A673 (cell line): ENCODE results near the gene FBXO48. TPM values are rescaled to one million over a fixed set of nuclear protein-coding genes. Genes with fewer than 3 reads are reported as not detected.

Experiments
- BruUV-seq: library from RNA; stranded (reverse); fragments of 400-500 nt; replicated peaks from 2 replicates; lab custom pipeline; 2021; lab: Mats Ljungman, UMichigan
- CTCF ChIA-PET: fragments of 300-600 bp; sonication (Branson Sonifier 250); formaldehyde crosslinking; loops from one replicate; lab custom pipeline; 2022; ENCODE audit warnings: antibody characterized with exemption; lab: Charles Lee
- POLR2A ChIA-PET: fragments of 300-600 bp; sonication (Branson Sonifier 250); formaldehyde crosslinking; loops from one replicate; lab custom pipeline; 2022; ENCODE audit warnings: antibody characterized with exemption; ENCODE audit not compliant: low non-redundant PET; lab: Charles Lee
- DNase-seq: peaks from one replicate; pipeline ENCODE4 v3.0.0-alpha.2; 2015; ENCODE audit warnings: low spot score
- H3K27ac ChIP-seq: fragments of 200-600 bp; sonication (generic); 2 replicates; pipeline ENCODE4 v1.5.1; 2016; ENCODE audit warnings: mixed run types, low read depth, mild to moderate bottlenecking, mixed read lengths, antibody characterized with exemption, low read length; ENCODE audit not compliant: poor library complexity, severe bottlenecking
- H3K27me3 ChIP-seq: fragments of 200-600 bp; sonication (generic); replicated peaks from 2 replicates; pipeline ENCODE4 v1.6.1; 2017; ENCODE audit warnings: mixed run types, low read depth, mild to moderate bottlenecking, mixed read lengths, antibody characterized with exemption, low read length; ENCODE audit not compliant: insufficient read depth, poor library complexity
- H3K36me3 ChIP-seq: fragments of 200-600 bp; sonication (generic); 2 replicates; pipeline ENCODE4 v1.6.1; 2016; ENCODE audit warnings: mixed run types, mild to moderate bottlenecking, mixed read lengths, antibody characterized with exemption, low read length; ENCODE audit not compliant: insufficient read depth, poor library complexity, severe bottlenecking
- H3K4me1 ChIP-seq: fragments of 200-600 bp; sonication (generic); 2 replicates; pipeline ENCODE4 v1.6.1; 2017; ENCODE audit warnings: mixed run types, mild to moderate bottlenecking, mixed read lengths, antibody characterized with exemption, low read length; ENCODE audit not compliant: insufficient read depth, poor library complexity, severe bottlenecking
- H3K4me3 ChIP-seq: fragments of 200-600 bp; sonication (generic); 2 replicates; pipeline ENCODE4 v1.5.1; 2016; ENCODE audit warnings: low read depth, mixed run types, mild to moderate bottlenecking, mixed read lengths, low read length; ENCODE audit not compliant: poor library complexity, severe bottlenecking
- H3K9me3 ChIP-seq: fragments of 200-600 bp; sonication (generic); 2 replicates; pipeline ENCODE4 v1.6.1; 2016; ENCODE audit warnings: mixed run types, low read depth, mild to moderate bottlenecking, mixed read lengths, antibody characterized with exemption, low read length; ENCODE audit not compliant: poor library complexity, severe bottlenecking
- CTCF ChIP-seq: fragments of 300-800, 200-600 bp; sonication (generic); conservative IDR thresholded peaks from 2 replicates; pipeline ENCODE4 v1.5.1; 2017; ENCODE audit warnings: low read depth, mild to moderate bottlenecking, antibody characterized with exemption, low read length, moderate library complexity, mixed read lengths
- EZH2 ChIP-seq: fragments of 200-600 bp; sonication (generic); IDR thresholded peaks from 2 replicates; pipeline ENCODE4 v1.6.1; 2017; ENCODE audit warnings: borderline replicate concordance, low read depth, mild to moderate bottlenecking, mixed read lengths, antibody characterized with exemption, low read length; ENCODE audit not compliant: poor library complexity, severe bottlenecking
- intact Hi-C: fragments of 100-400 bp; cut with micrococcal nuclease; formaldehyde crosslinking; loops from one replicate; pipeline ENCODE4 v1.10.0; 2022; ENCODE audit not compliant: unreplicated experiment
- total RNA-seq: library from RNA; stranded (reverse); gene quantifications from 2 replicates; pipeline ENCODE4 v1.2.3, GENCODE V29; 2021

Gene FBXO48
- total RNA-seq, 1 experiment from 2014 or later: 2.0 TPM

GRCh38 chr2:68436270-68436669, 30.8 kb downstream of the FBXO48 start:
- intact Hi-C loops: no loop called here
- no peaks in the 10 kb centered on the region for H3K36me3 ChIP-seq
- no peaks in the 10 kb centered on the region for H3K4me1 ChIP-seq
- POLR2A ChIA-PET: interaction anchor here (0.6 kb wide), 1 partner anchor 1213 kb away, joined by 3 read pairs; no protein-coding TSS in a partner anchor
- H3K27me3 ChIP-seq: no peaks in the 10 kb centered on the region
- no TSS peak for BruUV-seq
- DNase-seq: no peak
- H3K4me3 ChIP-seq: no peak overlapping the region
- no peak overlapping the region for H3K27ac ChIP-seq
- CTCF ChIA-PET: interaction anchor here (0.5 kb wide), 1 partner anchor 986 kb away, joined by 7 read pairs; no protein-coding TSS in a partner anchor
- TF ChIP-seq CTCF: no peak
- no peak for TF ChIP-seq EZH2
- no peaks in the 10 kb centered on the region for H3K9me3 ChIP-seq

GRCh38 chr2:68435615-68436014, 31.5 kb downstream of the FBXO48 start:
- TF ChIP-seq EZH2: no peak
- intact Hi-C loops: no loop called here
- H3K27ac ChIP-seq: no peak overlapping the region
- H3K4me1 ChIP-seq: no peaks in the 10 kb centered on the region
- POLR2A ChIA-PET: interaction anchor here (0.6 kb wide), 1 partner anchor 1214 kb away, joined by 3 read pairs; no protein-coding TSS in a partner anchor
- H3K36me3 ChIP-seq: no peaks in the 10 kb centered on the region
- DNase-seq: no peak
- CTCF ChIA-PET: no interaction called here
- no TSS peak for BruUV-seq
- no peaks in the 10 kb centered on the region for H3K9me3 ChIP-seq
- H3K4me3 ChIP-seq: no peak overlapping the region
- no peaks in the 10 kb centered on the region for H3K27me3 ChIP-seq

DNA sequence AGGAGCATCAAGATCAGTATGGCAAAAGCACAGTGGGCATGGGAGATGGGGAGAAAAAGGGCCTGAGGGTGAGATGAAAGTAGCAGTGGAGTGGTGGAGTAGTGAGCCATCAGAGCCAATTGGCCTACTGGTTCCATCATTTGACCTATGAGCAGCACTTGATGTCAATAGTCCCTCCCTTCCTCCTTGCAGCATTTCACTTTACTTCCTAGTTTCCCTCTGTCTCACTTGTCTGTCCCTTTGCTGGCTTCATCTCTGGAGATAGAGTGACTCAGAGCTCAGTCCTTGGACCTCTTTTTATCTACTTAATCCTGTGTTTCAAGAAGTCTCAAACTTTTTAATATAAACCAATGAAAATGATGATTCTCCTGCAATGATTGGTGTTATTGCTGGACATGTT, 32.1 kb downstream of the FBXO48 start:
- no peaks in the 10 kb centered on the region for H3K4me1 ChIP-seq
- DNase-seq: no peak
- intact Hi-C loops: no loop called here
- no peak for TF ChIP-seq EZH2
- no peak for TF ChIP-seq CTCF
- BruUV-seq: no TSS peak
- ChIA-PET POLR2A (no interaction called here), CTCF (no interaction called here)
- H3K27ac ChIP-seq: no peak overlapping the region
- no peaks in the 10 kb centered on the region for H3K36me3 ChIP-seq
- no peaks in the 10 kb centered on the region for H3K9me3 ChIP-seq
- no peak overlapping the region for H3K4me3 ChIP-seq
- no peaks in the 10 kb centered on the region for H3K27me3 ChIP-seq
